ENCODE results near the gene MAML3.
A peak's percentile ranks its signal among the peaks of the same experiment; 100 is the strongest.

MAML3 gene

GRCh38 chr4:139740531-139741041 is 413.4 kb downstream of the MAML3 start:
- TF ChIP-seq REST (IDR thresholded peaks at IDR 0.05; ENCODE audit: insufficient read depth in 1 of 2, low read depth in 2 of 2, low read length in 2 of 2), result 0 out of 4 replicates have a peak, but pooled peaks of 1 of the 2 experiments have one; percentile 54
- TF ChIP-seq FOXP2 (optimal IDR thresholded peaks at IDR 0.05; ENCODE audit: borderline replicate concordance, extremely low read depth, extremely low read length, insufficient read depth), result peak; percentile 56
- TF ChIP-seq POLR2AphosphoS5 (IDR thresholded peaks at IDR 0.05; ENCODE audit: low read depth, low read length), result no peak

GRCh38 chr4:139740121-139740520 is 413.9 kb downstream of the MAML3 start:
- TF ChIP-seq REST (IDR thresholded peaks at IDR 0.05; ENCODE audit: insufficient read depth in 1 of 2, low read depth in 2 of 2, low read length in 2 of 2) (no peak), SIN3A (IDR thresholded peaks at IDR 0.05; ENCODE audit: borderline replicate concordance, insufficient read depth, low read length) (no peak), FOXP2 (optimal IDR thresholded peaks at IDR 0.05; ENCODE audit: borderline replicate concordance, extremely low read depth, extremely low read length, insufficient read depth) (no peak), POLR2AphosphoS5 (IDR thresholded peaks at IDR 0.05; ENCODE audit: low read depth, low read length) (no peak), TAF1 (IDR thresholded peaks at IDR 0.05; ENCODE audit: borderline replicate concordance, insufficient read depth, low read length) (no peak)

GRCh38 chr4:139738846-139739613 is 415.0 kb downstream of the MAML3 start:
- TF ChIP-seq TAF1 (IDR thresholded peaks at IDR 0.05; ENCODE audit: borderline replicate concordance, insufficient read depth, low read length) (no peak), POLR2AphosphoS5 (IDR thresholded peaks at IDR 0.05; ENCODE audit: low read depth, low read length) (no peak), REST (IDR thresholded peaks at IDR 0.05; ENCODE audit: insufficient read depth in 1 of 2, low read depth in 2 of 2, low read length in 2 of 2) (no peak), SIN3A (IDR thresholded peaks at IDR 0.05; ENCODE audit: borderline replicate concordance, insufficient read depth, low read length) (no peak), FOXP2 (optimal IDR thresholded peaks at IDR 0.05; ENCODE audit: borderline replicate concordance, extremely low read depth, extremely low read length, insufficient read depth) (no peak)

GRCh38 chr4:139736661-139737060 is 417.3 kb downstream of the MAML3 start:
- TF ChIP-seq POLR2AphosphoS5 (IDR thresholded peaks at IDR 0.05; ENCODE audit: low read depth, low read length), result no peak
- TF ChIP-seq FOXP2 (optimal IDR thresholded peaks at IDR 0.05; ENCODE audit: borderline replicate concordance, extremely low read depth, extremely low read length, insufficient read depth), result no peak
- TF ChIP-seq SIN3A (IDR thresholded peaks at IDR 0.05; ENCODE audit: borderline replicate concordance, insufficient read depth, low read length), result no peak
- no peak for TF ChIP-seq TAF1 (IDR thresholded peaks at IDR 0.05; ENCODE audit: borderline replicate concordance, insufficient read depth, low read length)
- TF ChIP-seq REST (IDR thresholded peaks at IDR 0.05; ENCODE audit: insufficient read depth in 1 of 2, low read depth in 2 of 2, low read length in 2 of 2), result no peak
